Esophagus muscularis mucosa (tissue), 4 donors: Measurements from ENCODE around the gene SV2C. TPM values are rescaled to one million over a fixed set of nuclear protein-coding genes. Genes with fewer than 3 reads are reported as not detected.

Experiments used
- DNase-seq: peaks from one replicate; pipeline ENCODE4 v3.0.0-alpha.2; 2017; ENCODE audit errors: extremely low spot score
- H3K27ac ChIP-seq, 4 donors: fragments of 200-600 bp; sonication (generic); replicated peaks in 1 of 4; 1 replicate in 3 of 4; 2 replicates in 1 of 4; pipeline ENCODE4 v1.5.1; 2016 to 2019; ENCODE audit warnings: mild to moderate bottlenecking in 1 of 4
- H3K27me3 ChIP-seq, 4 donors: fragments of 200-600 bp; sonication (generic); one replicate each; pipeline versions ENCODE4 v1.5.1 to v1.6.0; 2016 to 2019
- H3K36me3 ChIP-seq, 4 donors: fragments of 200-600 bp; sonication (generic); one replicate each; pipeline ENCODE4 v1.5.1; 2016 to 2019
- H3K4me1 ChIP-seq, 4 donors: fragments of 200-600 bp; sonication (generic); one replicate each; pipeline ENCODE4 v1.5.1; 2016 to 2019
- H3K4me3 ChIP-seq, 4 donors: fragments of 200-600 bp; sonication (generic); 1 replicate in 2 of 4; 2 replicates in 2 of 4; pipeline ENCODE4 v1.5.1; 2016 to 2019; ENCODE audit warnings: mild to moderate bottlenecking in 4 of 4, moderate library complexity in 1 of 4
- H3K9me3 ChIP-seq, 4 donors: fragments of 200-600 bp; sonication (generic); 1 replicate in 3 of 4; 2 replicates in 1 of 4; pipeline ENCODE4 v1.5.1; 2016 to 2019
- EP300 ChIP-seq: sonication (generic); formaldehyde crosslinking; IDR thresholded peaks from one replicate; pipeline ENCODE4 v1.6.1; 2017; ENCODE audit warnings: antibody characterized with exemption
- POLR2A ChIP-seq: fragments of 450-650 bp; IDR thresholded peaks from one replicate; pipeline ENCODE4 v1.6.1; 2017; ENCODE audit warnings: antibody characterized with exemption, moderate library complexity, mild to moderate bottlenecking, low read depth
- POLR2AphosphoS5 ChIP-seq, 2 donors: sonication (generic); formaldehyde crosslinking; IDR thresholded peaks; one replicate each; pipeline ENCODE4 v1.6.1; 2017; ENCODE audit warnings: antibody characterized with exemption in 2 of 2
- WGBS: methylation state at CpG from one replicate; pipeline ENCODE4 v1.1.5; 2018; 5-methylcytosine and 5-hydroxymethylcytosine counted together
- intact Hi-C: fragments of 100-400 bp; cut with DNase I; formaldehyde crosslinking; loops from one replicate; pipeline ENCODE4 v1.15.1; 2023
- total RNA-seq, 4 donors: library from RNA; depleted of rRNA; stranded (reverse); fragments of >200 nt; gene quantifications; one replicate each; pipeline versions ENCODE4 v1.1.0 to v1.2.1, GENCODE V29; 2016
- TF ChIP-seq, protein P1 (sequence below), 3 experiments: fragments of 200-600 bp in 2 of 3; fragments of 450-650 bp in 1 of 3; sonication (generic) in 2 of 3; IDR thresholded peaks; one replicate each; pipeline ENCODE4 v1.5.1; 2017 to 2019; ENCODE audit warnings: antibody characterized with exemption in 3 of 3, mild to moderate bottlenecking in 2 of 3, moderate library complexity in 1 of 3

SV2C gene
- total RNA-seq, 4 donors from 2014 or later = 0.23 to 0.99 (median 0.47) TPM

GRCh38 chr5:76137887-76138542 is 54.8 kb downstream of the SV2C start:
- Histone ChIP-seq H3K4me1 (no peaks in the 10 kb centered on the region), H3K4me3 (no peak overlapping the region), H3K27me3 (no peaks in the 10 kb centered on the region), H3K9me3 (no peaks in the 10 kb centered on the region), H3K27ac (no peak overlapping the region), H3K36me3 (no peaks in the 10 kb centered on the region)
- intact Hi-C loops = no loop called here
- DNase-seq = no peak
- 45% methylated on average over 3 of the region's 3 CpGs for WGBS
- TF ChIP-seq, protein P1, sequence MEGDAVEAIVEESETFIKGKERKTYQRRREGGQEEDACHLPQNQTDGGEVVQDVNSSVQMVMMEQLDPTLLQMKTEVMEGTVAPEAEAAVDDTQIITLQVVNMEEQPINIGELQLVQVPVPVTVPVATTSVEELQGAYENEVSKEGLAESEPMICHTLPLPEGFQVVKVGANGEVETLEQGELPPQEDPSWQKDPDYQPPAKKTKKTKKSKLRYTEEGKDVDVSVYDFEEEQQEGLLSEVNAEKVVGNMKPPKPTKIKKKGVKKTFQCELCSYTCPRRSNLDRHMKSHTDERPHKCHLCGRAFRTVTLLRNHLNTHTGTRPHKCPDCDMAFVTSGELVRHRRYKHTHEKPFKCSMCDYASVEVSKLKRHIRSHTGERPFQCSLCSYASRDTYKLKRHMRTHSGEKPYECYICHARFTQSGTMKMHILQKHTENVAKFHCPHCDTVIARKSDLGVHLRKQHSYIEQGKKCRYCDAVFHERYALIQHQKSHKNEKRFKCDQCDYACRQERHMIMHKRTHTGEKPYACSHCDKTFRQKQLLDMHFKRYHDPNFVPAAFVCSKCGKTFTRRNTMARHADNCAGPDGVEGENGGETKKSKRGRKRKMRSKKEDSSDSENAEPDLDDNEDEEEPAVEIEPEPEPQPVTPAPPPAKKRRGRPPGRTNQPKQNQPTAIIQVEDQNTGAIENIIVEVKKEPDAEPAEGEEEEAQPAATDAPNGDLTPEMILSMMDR (IDR thresholded peaks at IDR 0.05) = no peak
- TF ChIP-seq POLR2AphosphoS5 (IDR thresholded peaks at IDR 0.05) (no peak), POLR2A (no peak), EP300 (no peak)

DNA sequence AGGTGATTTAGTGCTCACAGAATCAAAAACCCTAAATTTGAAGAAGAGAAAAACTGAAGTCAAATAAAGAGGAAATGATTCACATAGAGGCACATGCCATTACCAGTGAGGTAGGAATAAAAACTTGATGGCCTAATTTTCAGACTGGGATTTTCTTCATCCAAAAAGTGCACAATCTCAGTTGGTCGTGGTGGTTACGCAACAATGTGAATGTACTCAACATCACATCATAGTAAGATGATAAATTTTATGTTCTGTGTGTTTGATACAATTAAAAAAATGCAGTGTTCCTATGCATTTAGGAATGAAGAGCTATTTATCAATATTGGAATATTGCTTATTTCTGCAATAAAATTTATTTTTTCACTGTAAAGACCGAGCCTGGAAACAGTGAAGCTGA is 60.7 kb downstream of the SV2C start:
- H3K4me1 ChIP-seq = no peaks in the 10 kb centered on the region
- no peak overlapping the region for H3K4me3 ChIP-seq
- H3K36me3 ChIP-seq = no peaks in the 10 kb centered on the region
- TF ChIP-seq POLR2A = no peak
- DNase-seq = no peak
- 78% methylated on average over 3 of the region's 3 CpGs for WGBS
- H3K27ac ChIP-seq = no peak overlapping the region
- no peaks in the 10 kb centered on the region for H3K27me3 ChIP-seq
- intact Hi-C loops = no loop called here
- H3K9me3 ChIP-seq = no peaks in the 10 kb centered on the region

- intact Hi-C loops = no loop called here
- TF ChIP-seq, protein P1 (IDR thresholded peaks at IDR 0.05) = no peak
- TF ChIP-seq POLR2A (no peak), POLR2AphosphoS5 (IDR thresholded peaks at IDR 0.05) (no peak), EP300 (no peak)
- DNase-seq = no peak
- WGBS = 87% methylated on average over 1 of the region's 1 CpG
- no peaks in the 10 kb centered on the region for H3K27me3 ChIP-seq
- H3K4me1 ChIP-seq = no peaks in the 10 kb centered on the region
- H3K27ac ChIP-seq = no peak overlapping the region
- no peaks in the 10 kb centered on the region for H3K9me3 ChIP-seq
- no peaks in the 10 kb centered on the region for H3K36me3 ChIP-seq
- no peak overlapping the region for H3K4me3 ChIP-seq
Measured at GRCh38 chr5:76144513-76145274, 61.5 kb downstream of the SV2C start.

- no peaks in the 10 kb centered on the region for H3K9me3 ChIP-seq
- no peaks in the 10 kb centered on the region for H3K4me1 ChIP-seq
- H3K27me3 ChIP-seq = no peaks in the 10 kb centered on the region
- H3K27ac ChIP-seq = no peak overlapping the region
- intact Hi-C loops = no loop called here
- H3K36me3 ChIP-seq = no peaks in the 10 kb centered on the region
- no peak for DNase-seq
- TF ChIP-seq EP300 (no peak), POLR2A (no peak), POLR2AphosphoS5 (IDR thresholded peaks at IDR 0.05) (no peak)
- TF ChIP-seq, protein P1 (IDR thresholded peaks at IDR 0.05) = no peak
- H3K4me3 ChIP-seq = no peak overlapping the region
- 85% methylated on average over 5 of the region's 5 CpGs for WGBS
Measured at GRCh38 chr5:76145945-76146344, 62.8 kb downstream of the SV2C start.

- Histone ChIP-seq H3K27ac (no peak overlapping the region), H3K9me3 (no peaks in the 10 kb centered on the region), H3K4me3 (no peak overlapping the region), H3K36me3 (no peaks in the 10 kb centered on the region), H3K27me3 (no peaks in the 10 kb centered on the region), H3K4me1 (no peaks in the 10 kb centered on the region)
- WGBS = 82% methylated on average over 1 of the region's 1 CpG
- no peak for TF ChIP-seq POLR2AphosphoS5 (IDR thresholded peaks at IDR 0.05)
- TF ChIP-seq EP300 = no peak
- TF ChIP-seq, protein P1 (IDR thresholded peaks at IDR 0.05) = no peak
- no peak for TF ChIP-seq POLR2A
- intact Hi-C loops = no loop called here
- DNase-seq = peak; percentile 26
Measured at GRCh38 chr5:76149636-76150035, 66.5 kb downstream of the SV2C start.
